SK-N-MC (cell line): ENCODE results near the gene SRGAP3.

Experiments
- DNase-seq: peaks from one replicate; pipeline ENCODE4 v3.0.0-alpha.2; 2011; ENCODE audit warnings: low read depth, low spot score
- H3K27ac ChIP-seq: fragments of 200-600 bp; sonication (generic); 2 replicates; pipeline ENCODE4 v1.5.1; 2016; ENCODE audit warnings: mixed run types
- H3K36me3 ChIP-seq: fragments of 200-600 bp; sonication (generic); 2 replicates; pipeline ENCODE4 v1.6.1; 2017; ENCODE audit warnings: antibody characterized with exemption, low read length, mixed read lengths; ENCODE audit not compliant: insufficient read depth
- H3K4me3 ChIP-seq: fragments of 200-600 bp; sonication (generic); 2 replicates; pipeline ENCODE4 v1.5.1; 2016
- H3K9ac ChIP-seq: fragments of 200-600 bp; sonication (generic); 2 replicates; pipeline ENCODE4 v1.8.0; 2017; ENCODE audit warnings: mixed run types, mixed read lengths; ENCODE audit not compliant: insufficient read length
- H3K9me3 ChIP-seq: fragments of 200-600 bp; sonication (generic); 2 replicates; pipeline ENCODE4 v1.6.1; 2017; ENCODE audit warnings: low read depth, mild to moderate bottlenecking, antibody characterized with exemption, low read length, moderate library complexity, mixed read lengths
- EZH2 ChIP-seq: fragments of 200-600 bp; sonication (generic); IDR thresholded peaks from one replicate; pipeline ENCODE4 v1.6.1; 2017; ENCODE audit warnings: antibody characterized with exemption
- FOXP2 ChIP-seq: optimal IDR thresholded peaks from 2 replicates; pipeline ENCODE3; 2011; ENCODE audit warnings: mild to moderate bottlenecking, moderate library complexity; ENCODE audit not compliant: insufficient read depth; ENCODE audit errors: extremely low read length, control extremely low read depth
- POLR2AphosphoS5 ChIP-seq: IDR thresholded peaks from 2 replicates; pipeline ENCODE4 v1.6.1; 2012; ENCODE audit warnings: mild to moderate bottlenecking, low read depth, low read length, borderline replicate concordance

SRGAP3 gene

DNA sequence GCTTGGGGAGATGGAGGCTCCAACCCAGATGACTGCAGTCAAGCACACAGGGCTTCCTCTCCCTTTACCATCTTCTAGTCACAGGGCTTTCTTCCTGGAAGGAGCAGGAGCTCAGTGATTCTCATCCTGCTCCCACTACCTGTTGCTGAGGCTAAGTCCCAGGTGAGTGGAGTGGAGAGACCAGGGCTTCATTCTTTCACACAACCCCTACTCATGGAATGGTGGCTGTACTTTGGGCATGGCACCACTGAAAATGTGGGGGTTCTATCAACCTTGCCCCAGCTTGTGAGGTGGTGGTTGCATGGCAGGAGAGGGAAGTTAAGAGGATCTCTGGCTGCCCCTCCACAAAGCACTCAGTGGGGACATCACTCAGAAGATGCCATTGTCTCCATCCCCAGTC is 249.4 kb downstream of the SRGAP3 start:
- H3K4me3 ChIP-seq, result no peak overlapping the region
- H3K9me3 ChIP-seq, result no peaks in the 10 kb centered on the region
- no peak overlapping the region for H3K27ac ChIP-seq
- H3K36me3 ChIP-seq, result no peaks in the 10 kb centered on the region
- TF ChIP-seq EZH2, result no peak
- no peak for DNase-seq
- H3K9ac ChIP-seq, result no peak overlapping the region

DNA sequence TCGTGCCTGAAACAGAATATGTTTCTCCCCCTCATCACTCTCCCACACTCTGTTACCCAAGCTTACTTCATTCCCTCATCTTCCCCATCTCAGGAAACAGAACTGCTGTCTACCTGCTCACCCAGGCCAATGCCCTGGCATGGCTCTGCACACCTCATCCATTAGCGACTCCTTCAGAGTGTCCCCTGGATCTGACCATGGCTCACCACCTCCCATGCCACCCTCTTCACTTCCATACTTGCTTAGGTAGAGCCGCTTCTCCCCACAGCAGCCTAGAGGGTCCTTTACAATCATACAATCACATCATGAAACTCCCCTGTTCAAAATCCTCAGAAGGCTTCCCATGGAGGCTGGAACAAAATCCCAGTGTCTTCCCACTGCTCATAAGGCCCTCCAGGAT is 252.3 kb downstream of the SRGAP3 start:
- Histone ChIP-seq H3K9ac (no peak overlapping the region), H3K27ac (no peak overlapping the region), H3K9me3 (no peaks in the 10 kb centered on the region), H3K4me3 (no peak overlapping the region), H3K36me3 (no peaks in the 10 kb centered on the region)
- no peak for TF ChIP-seq POLR2AphosphoS5
- TF ChIP-seq EZH2, result no peak
- no peak for TF ChIP-seq FOXP2
- no peak for DNase-seq

DNA sequence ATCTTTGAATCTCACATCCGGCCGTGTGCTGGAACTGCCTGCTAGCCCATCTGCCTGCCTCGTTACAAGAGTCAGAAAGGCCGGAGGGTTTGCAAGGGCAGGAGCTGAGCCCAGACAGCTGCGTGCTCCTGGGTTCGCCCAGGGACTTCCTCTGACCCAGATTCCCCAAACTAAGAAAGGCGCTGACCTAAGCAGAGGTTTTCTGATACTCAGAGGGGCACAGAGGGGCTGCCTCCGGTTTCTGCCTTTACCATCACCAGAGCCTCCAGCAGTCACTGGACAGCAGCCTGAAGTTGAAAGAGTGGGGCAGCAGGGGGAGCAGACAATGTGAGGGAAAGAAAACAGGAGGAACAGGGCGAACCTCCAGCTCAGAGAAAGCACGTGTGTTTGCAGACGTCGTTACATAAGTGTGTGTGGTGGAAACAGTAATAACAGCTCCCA is 252.7 kb downstream of the SRGAP3 start:
- no peak for TF ChIP-seq POLR2AphosphoS5
- TF ChIP-seq EZH2, result no peak
- no peak for TF ChIP-seq FOXP2
- Histone ChIP-seq H3K36me3 (no peaks in the 10 kb centered on the region), H3K27ac (no peak overlapping the region), H3K9me3 (no peaks in the 10 kb centered on the region), H3K4me3 (no peak overlapping the region), H3K9ac (no peak overlapping the region)
- DNase-seq, result no peak

DNA sequence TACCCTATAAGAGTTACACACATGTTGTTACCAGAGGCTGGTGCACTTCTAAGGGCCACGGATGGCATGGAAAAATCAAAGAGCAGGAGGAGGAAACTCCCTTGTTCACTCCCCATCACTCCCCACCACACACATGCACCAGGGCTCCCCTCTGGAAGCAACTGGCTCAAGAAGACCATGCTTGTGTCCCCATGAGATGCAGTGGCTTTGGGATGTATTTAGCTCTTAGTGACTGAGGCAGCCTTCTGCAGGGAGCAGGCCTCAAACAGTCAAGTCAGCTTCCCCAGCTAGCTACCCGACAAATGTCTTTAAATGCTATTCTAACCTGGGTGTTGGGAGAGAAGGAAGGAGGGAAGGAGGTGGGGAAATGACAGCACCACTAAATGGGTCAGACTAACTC is 253.2 kb downstream of the SRGAP3 start:
- DNase-seq, result no peak
- Histone ChIP-seq H3K36me3 (no peaks in the 10 kb centered on the region), H3K27ac (no peak overlapping the region), H3K4me3 (no peak overlapping the region), H3K9me3 (no peaks in the 10 kb centered on the region), H3K9ac (no peak overlapping the region)
- no peak for TF ChIP-seq EZH2
- no peak for TF ChIP-seq FOXP2
- no peak for TF ChIP-seq POLR2AphosphoS5

DNA sequence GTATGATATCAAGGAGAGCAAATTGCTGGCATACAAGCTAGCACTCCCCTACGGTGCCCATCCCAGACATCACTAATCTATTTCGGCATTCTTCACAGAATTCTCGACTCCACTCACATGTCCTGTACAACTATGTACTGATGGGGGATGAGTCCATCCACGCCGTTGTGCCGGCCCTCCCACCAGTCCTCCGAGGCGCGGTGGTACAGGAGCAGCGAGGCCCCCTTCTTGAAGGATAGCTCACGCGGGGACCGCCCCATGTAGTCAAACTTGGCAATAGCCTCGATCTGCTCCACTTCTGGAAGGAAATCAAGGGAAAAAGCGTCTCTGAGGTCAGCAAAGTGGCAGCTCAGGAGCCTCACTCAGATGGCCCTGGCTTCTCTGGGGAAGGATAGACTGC is 255.2 kb downstream of the SRGAP3 start:
- no peak for DNase-seq
- Histone ChIP-seq H3K27ac (no peak overlapping the region), H3K36me3 (no peaks in the 10 kb centered on the region), H3K9me3 (no peaks in the 10 kb centered on the region), H3K9ac (no peak overlapping the region), H3K4me3 (no peak overlapping the region)
- TF ChIP-seq EZH2, result no peak
- no peak for TF ChIP-seq POLR2AphosphoS5
- no peak for TF ChIP-seq FOXP2

DNA sequence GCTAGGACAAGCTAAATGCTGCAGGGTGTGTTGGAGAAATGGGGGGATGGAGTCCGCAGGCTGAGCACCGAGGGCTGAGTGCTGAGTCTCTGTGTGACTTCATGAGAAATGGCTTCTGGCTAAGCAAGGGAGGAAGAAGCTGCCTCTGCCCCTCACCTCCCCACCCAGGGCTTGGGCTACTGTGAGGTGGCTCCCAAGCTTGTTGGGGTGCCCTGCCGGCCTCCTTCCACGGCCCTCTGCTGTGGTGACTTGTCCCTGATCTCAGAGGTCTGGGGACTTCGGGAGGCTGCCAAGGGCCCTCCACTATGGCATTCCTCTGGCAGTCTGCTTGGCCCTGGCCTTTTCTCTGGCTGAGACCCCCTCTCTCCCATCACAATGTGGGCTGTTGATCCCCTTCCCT is 256.1 kb downstream of the SRGAP3 start:
- no peaks in the 10 kb centered on the region for H3K36me3 ChIP-seq
- TF ChIP-seq FOXP2, result no peak
- no peak for TF ChIP-seq POLR2AphosphoS5
- TF ChIP-seq EZH2, result no peak
- H3K27ac ChIP-seq, result no peak overlapping the region
- no peak overlapping the region for H3K9ac ChIP-seq
- H3K9me3 ChIP-seq, result no peaks in the 10 kb centered on the region
- no peak overlapping the region for H3K4me3 ChIP-seq
- no peak for DNase-seq

DNA sequence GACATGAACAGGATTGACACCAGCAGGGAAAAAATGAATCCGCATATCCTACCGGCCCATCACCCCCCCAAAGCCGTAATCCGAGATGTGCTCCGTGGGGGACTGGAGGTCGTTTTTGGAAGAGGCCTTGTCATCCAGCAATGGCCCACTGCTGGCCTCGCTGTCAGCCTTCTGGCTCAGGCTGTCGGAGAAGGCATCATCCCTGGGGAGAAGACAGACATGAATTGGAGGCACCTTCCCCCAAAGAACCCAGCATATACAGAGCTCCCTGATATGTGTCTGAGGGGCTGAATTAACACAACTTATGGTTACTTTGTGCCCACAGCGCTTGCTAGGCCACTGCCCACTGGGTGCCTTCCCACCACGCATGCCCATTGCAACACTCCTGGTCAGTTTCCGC is 256.6 kb downstream of the SRGAP3 start:
- Histone ChIP-seq H3K9ac (no peak overlapping the region), H3K4me3 (no peak overlapping the region), H3K36me3 (no peaks in the 10 kb centered on the region), H3K9me3 (no peaks in the 10 kb centered on the region), H3K27ac (no peak overlapping the region)
- DNase-seq, result no peak
- no peak for TF ChIP-seq EZH2
- TF ChIP-seq FOXP2, result no peak
- no peak for TF ChIP-seq POLR2AphosphoS5

DNA sequence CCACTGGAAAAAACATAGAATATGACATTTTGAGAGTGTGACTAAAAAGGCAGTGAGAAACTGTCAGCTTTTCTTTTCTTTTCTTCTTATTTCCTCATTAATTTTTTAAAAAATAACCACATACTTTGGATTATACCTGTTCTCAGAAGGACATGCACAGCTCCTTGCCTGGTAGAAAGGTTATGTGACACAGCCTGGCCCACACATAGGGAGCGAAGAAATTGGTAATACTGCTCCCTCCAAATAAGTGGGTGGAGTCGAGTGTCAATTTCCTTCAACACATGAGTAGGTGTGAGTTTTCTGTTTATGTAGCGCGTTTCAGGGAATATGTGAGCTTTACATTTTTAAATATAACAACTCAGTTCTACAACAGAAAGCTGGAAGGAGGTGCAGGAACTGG is 257.2 kb downstream of the SRGAP3 start:
- H3K9ac ChIP-seq, result no peak overlapping the region
- no peak for DNase-seq
- H3K4me3 ChIP-seq, result no peak overlapping the region
- no peaks in the 10 kb centered on the region for H3K36me3 ChIP-seq
- H3K9me3 ChIP-seq, result no peaks in the 10 kb centered on the region
- no peak overlapping the region for H3K27ac ChIP-seq
- TF ChIP-seq FOXP2, result no peak
- TF ChIP-seq POLR2AphosphoS5, result no peak

DNA sequence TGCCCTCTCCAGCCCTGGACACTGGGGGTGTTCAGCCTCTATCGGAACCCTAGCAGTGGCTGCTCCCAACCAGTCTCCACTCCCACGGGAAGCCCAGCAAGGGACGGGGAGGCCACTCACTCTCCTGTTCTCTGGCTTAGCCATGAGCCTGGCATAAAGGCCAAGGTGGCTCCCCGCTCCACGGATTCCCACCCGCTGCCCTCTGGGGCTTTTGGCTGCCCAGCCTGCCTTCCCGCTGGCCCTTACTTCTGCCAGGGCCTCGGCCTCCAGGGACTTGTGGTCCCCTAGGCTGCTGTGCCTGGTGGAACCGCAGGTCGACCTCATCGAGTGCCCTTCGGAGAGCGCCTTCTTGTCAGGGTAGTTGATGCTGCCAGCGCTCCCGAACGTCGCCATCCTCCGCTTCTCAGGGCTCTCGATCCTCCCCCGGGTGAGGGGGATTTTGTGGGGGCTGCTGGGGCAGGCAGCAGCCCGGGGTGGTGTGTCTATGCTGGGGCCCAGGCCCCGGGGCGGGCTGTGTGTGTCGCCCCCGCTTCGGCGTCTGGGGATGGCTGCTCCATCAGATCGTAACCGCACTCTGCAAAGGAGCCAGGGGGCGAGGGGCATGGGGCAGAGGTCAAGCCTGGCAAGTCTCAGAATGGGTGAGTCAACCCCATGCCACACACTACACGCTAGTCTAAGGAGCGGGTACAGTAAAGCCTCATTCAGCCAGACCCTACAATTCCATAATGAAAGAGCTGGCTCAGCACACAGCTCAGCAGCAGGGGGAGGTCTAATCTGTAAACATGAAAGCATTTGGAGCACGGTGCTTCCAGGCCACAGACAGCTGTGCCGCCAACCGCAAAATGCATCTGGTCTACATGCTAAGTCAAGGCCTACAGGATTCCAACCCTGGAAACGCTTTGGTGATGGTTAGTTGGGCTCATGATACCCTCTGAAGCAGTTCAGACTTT is 258.9 kb downstream of the SRGAP3 start:
- Histone ChIP-seq H3K36me3 (no peaks in the 10 kb centered on the region), H3K4me3 (no peak overlapping the region), H3K9me3 (no peaks in the 10 kb centered on the region), H3K9ac (no peak overlapping the region), H3K27ac (no peak overlapping the region)
- no peak for TF ChIP-seq FOXP2
- no peak for TF ChIP-seq EZH2
- TF ChIP-seq POLR2AphosphoS5, result no peak
- peak; percentile 42 for DNase-seq
